ENCODE data around the gene SPTB.

GRCh38 chr14:64867182-64867581 is 12.5 kb downstream of the SPTB start:
- TF ChIP-seq POLR2A (IDR thresholded peaks at IDR 0.05) (no peak), CTCF (IDR thresholded peaks at IDR 0.05) (no peak)
